A673 (cell line): ENCODE results near the gene C10orf90.

Experiments
- EZH2 ChIP-seq: fragments of 200-600 bp; sonication (generic); IDR thresholded peaks from 2 replicates; pipeline ENCODE4 v1.6.1; 2017; ENCODE audit warnings: borderline replicate concordance, low read depth, mild to moderate bottlenecking, mixed read lengths, antibody characterized with exemption, low read length; ENCODE audit not compliant: poor library complexity, severe bottlenecking
- TF ChIP-seq, protein P1 (sequence below): fragments of 300-800, 200-600 bp; sonication (generic); conservative IDR thresholded peaks from 2 replicates; pipeline ENCODE4 v1.5.1; 2017; ENCODE audit warnings: low read depth, mild to moderate bottlenecking, antibody characterized with exemption, low read length, moderate library complexity, mixed read lengths

DNA sequence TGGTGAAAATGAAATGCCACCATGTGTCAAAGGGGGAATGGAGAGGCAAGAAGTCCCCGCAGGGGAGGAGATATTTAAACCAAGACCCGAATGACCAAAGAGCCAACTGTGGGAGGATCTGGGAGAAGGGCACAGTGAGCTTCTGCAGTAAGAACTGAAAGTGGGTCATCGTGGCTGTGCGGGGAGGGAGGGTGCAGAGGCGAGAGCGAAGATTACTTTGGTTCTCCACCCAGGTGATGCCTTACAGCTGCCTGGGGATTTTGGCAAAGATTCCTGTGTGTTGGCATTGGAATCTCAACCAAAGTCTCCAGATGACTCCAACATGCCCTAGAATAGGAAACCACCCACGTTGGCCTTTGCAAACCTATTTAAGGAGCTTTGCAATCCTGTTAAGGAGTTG lies 238.0 kb downstream of the C10orf90 start:
- TF ChIP-seq, protein P1, sequence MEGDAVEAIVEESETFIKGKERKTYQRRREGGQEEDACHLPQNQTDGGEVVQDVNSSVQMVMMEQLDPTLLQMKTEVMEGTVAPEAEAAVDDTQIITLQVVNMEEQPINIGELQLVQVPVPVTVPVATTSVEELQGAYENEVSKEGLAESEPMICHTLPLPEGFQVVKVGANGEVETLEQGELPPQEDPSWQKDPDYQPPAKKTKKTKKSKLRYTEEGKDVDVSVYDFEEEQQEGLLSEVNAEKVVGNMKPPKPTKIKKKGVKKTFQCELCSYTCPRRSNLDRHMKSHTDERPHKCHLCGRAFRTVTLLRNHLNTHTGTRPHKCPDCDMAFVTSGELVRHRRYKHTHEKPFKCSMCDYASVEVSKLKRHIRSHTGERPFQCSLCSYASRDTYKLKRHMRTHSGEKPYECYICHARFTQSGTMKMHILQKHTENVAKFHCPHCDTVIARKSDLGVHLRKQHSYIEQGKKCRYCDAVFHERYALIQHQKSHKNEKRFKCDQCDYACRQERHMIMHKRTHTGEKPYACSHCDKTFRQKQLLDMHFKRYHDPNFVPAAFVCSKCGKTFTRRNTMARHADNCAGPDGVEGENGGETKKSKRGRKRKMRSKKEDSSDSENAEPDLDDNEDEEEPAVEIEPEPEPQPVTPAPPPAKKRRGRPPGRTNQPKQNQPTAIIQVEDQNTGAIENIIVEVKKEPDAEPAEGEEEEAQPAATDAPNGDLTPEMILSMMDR = no peak
- TF ChIP-seq EZH2 = no peak
